AG04450 (cell line): Measurements from ENCODE around the gene CMC2. TPM values are rescaled to one million over a fixed set of nuclear protein-coding genes. Genes with fewer than 3 reads are reported as not detected.
A peak's percentile ranks its signal among the peaks of the same experiment; 100 is the strongest.

Source experiments
- CTCF ChIA-PET: fragments of 300-600, 350-600 bp; formaldehyde crosslinking; extraction: SDS; loops from one replicate; lab custom pipeline; 2022; ENCODE audit warnings: antibody characterized with exemption, inconsistent platforms; lab: Charles Lee
- POLR2A ChIA-PET: fragments of 350-600 bp; formaldehyde crosslinking; extraction: SDS; loops from one replicate; lab custom pipeline; 2021; ENCODE audit warnings: antibody characterized with exemption, inconsistent platforms; lab: Yijun Ruan, JAX
- DNase-seq: peaks from one replicate; pipeline ENCODE4 v3.0.0-alpha.2; 2011; ENCODE audit warnings: low read depth, low spot score
- H3K27ac ChIP-seq: one replicate; pipeline ENCODE4 v1.5.1; 2012; ENCODE audit warnings: low read depth, low read length, control low read depth
- H3K27me3 ChIP-seq: one replicate; pipeline ENCODE4 v1.6.0; 2012; ENCODE audit warnings: low read length; ENCODE audit not compliant: control insufficient read depth, insufficient read depth
- H3K4me3 ChIP-seq: 2 replicates; pipeline ENCODE4 v1.5.1; 2011; ENCODE audit warnings: mild to moderate bottlenecking, low read depth, low read length, control low read depth
- H3K9me3 ChIP-seq: 2 replicates; pipeline ENCODE4 v1.5.1; 2012; ENCODE audit warnings: low read length; ENCODE audit not compliant: control insufficient read depth, insufficient read depth
- CTCF ChIP-seq: IDR thresholded peaks from 2 replicates; pipeline ENCODE4 v1.5.1; 2011; ENCODE audit warnings: low read depth, low read length, control low read depth, inconsistent platforms
- polyA plus RNA-seq: library from polyadenylated mRNA; depleted of rRNA; stranded (reverse); fragments of >200 nt; gene quantifications from 2 replicates; pipeline ENCODE4 v1.2.3, GENCODE V29; 2011

The CMC2 gene
- polyA plus RNA-seq, 1 experiment = 85.2 TPM

- no peak for DNase-seq
- TF ChIP-seq CTCF = peak; percentile 54
- Histone ChIP-seq H3K27ac (no peak overlapping the region), H3K4me3 (no peak overlapping the region), H3K27me3 (no peaks in the 10 kb centered on the region), H3K9me3 (no peaks in the 10 kb centered on the region)
- CTCF ChIA-PET = interaction anchor here (0.7 to 1.9 kb wide), 13 partner anchors 10 to 80 kb away, joined by 3 to 12 read pairs (median 4); no protein-coding TSS in a partner anchor
- POLR2A ChIA-PET = no interaction called here
Observed at GRCh38 chr16:80974649-80975376, 31.9 kb downstream of the CMC2 start.

GRCh38 chr16:80973991-80974390 lies 32.7 kb downstream of the CMC2 start:
- TF ChIP-seq CTCF = no peak
- POLR2A ChIA-PET = no interaction called here
- no peak overlapping the region for H3K27ac ChIP-seq
- H3K4me3 ChIP-seq = no peak overlapping the region
- H3K27me3 ChIP-seq = no peaks in the 10 kb centered on the region
- no peaks in the 10 kb centered on the region for H3K9me3 ChIP-seq
- CTCF ChIA-PET = interaction anchor here (0.7 to 1.9 kb wide), 11 partner anchors 9 to 79 kb away, joined by 3 to 12 read pairs (median 4); no protein-coding TSS in a partner anchor
- no peak for DNase-seq

- H3K9me3 ChIP-seq = no peaks in the 10 kb centered on the region
- no peak overlapping the region for H3K27ac ChIP-seq
- TF ChIP-seq CTCF = no peak
- DNase-seq = no peak
- no peaks in the 10 kb centered on the region for H3K27me3 ChIP-seq
- ChIA-PET POLR2A (no interaction called here), CTCF (interaction anchor here (0.7 kb wide), 1 partner anchor 31 kb away, joined by 3 read pairs; no protein-coding TSS in a partner anchor)
- no peak overlapping the region for H3K4me3 ChIP-seq
Observed at GRCh38 chr16:80972611-80973010, 34.1 kb downstream of the CMC2 start.

GRCh38 chr16:80971819-80972218 lies 34.9 kb downstream of the CMC2 start:
- H3K27me3 ChIP-seq = no peaks in the 10 kb centered on the region
- no peak overlapping the region for H3K27ac ChIP-seq
- H3K4me3 ChIP-seq = no peak overlapping the region
- no peak for DNase-seq
- POLR2A ChIA-PET = no interaction called here
- H3K9me3 ChIP-seq = no peaks in the 10 kb centered on the region
- TF ChIP-seq CTCF = no peak
- CTCF ChIA-PET = no interaction called here

- Histone ChIP-seq H3K27me3 (no peaks in the 10 kb centered on the region), H3K4me3 (no peak overlapping the region), H3K27ac (no peak overlapping the region), H3K9me3 (no peaks in the 10 kb centered on the region)
- DNase-seq = no peak
- ChIA-PET POLR2A (no interaction called here), CTCF (no interaction called here)
- no peak for TF ChIP-seq CTCF
Observed at GRCh38 chr16:80969114-80969484, 37.6 kb downstream of the CMC2 start.
